Stomach smooth muscle (tissue), 2 donors: ENCODE results near the gene BTBD18.
A peak's percentile ranks its signal among the peaks of the same experiment; 100 is the strongest.

Experiments used
- H3K27ac ChIP-seq: one replicate; pipeline ENCODE4 v1.7.0; 2013; ENCODE audit warnings: mild to moderate bottlenecking, low read length, inconsistent platforms
- H3K27me3 ChIP-seq, 2 donors: one replicate each; pipeline ENCODE4 v1.7.0; 2013; ENCODE audit warnings: low read length in 2 of 2; ENCODE audit not compliant: insufficient read depth in 2 of 2, control insufficient read depth in 1 of 2
- H3K36me3 ChIP-seq, 2 donors: one replicate each; pipeline ENCODE4 v1.7.0; 2013; ENCODE audit warnings: low read length in 2 of 2; ENCODE audit not compliant: control insufficient read depth in 2 of 2, insufficient read depth in 2 of 2
- H3K4me1 ChIP-seq: one replicate; pipeline ENCODE4 v1.7.0; 2013; ENCODE audit warnings: low read length; ENCODE audit not compliant: control insufficient read depth, insufficient read depth
- H3K4me3 ChIP-seq, 2 donors: one replicate each; pipeline ENCODE4 v1.7.0; 2013; ENCODE audit warnings: low read length in 2 of 2
- H3K9ac ChIP-seq, 2 donors: one replicate each; pipeline ENCODE4 v1.7.0; 2013; ENCODE audit warnings: low read length in 2 of 2, mild to moderate bottlenecking in 1 of 2
- H3K9me3 ChIP-seq, 2 donors: one replicate each; pipeline ENCODE4 v1.7.0; 2013; ENCODE audit warnings: low read length in 2 of 2; ENCODE audit not compliant: control insufficient read depth in 2 of 2
- donor health status: healthy.
- donor health status: Pancreatic carcinoma.

Gene BTBD18

GRCh38 chr11:57751676-57752253 is at the start of gene BTBD18:
Gene BTBD18, minus strand, starts transcription at chr11:57751819. Its CDS starts 631 bp downstream, at chr11:57751188.
- H3K27ac ChIP-seq, result no peak within 1 kb of the TSS
- no peaks in the 10 kb centered on the region for H3K4me1 ChIP-seq
- H3K9me3 ChIP-seq, result no peaks in the 10 kb centered on the region
- no peak within 1 kb of the TSS for H3K9ac ChIP-seq
- no peak within 1 kb of the TSS for H3K4me3 ChIP-seq
- peaks cover 3 to 4% of the 10 kb centered on the region in 2 donors for H3K36me3 ChIP-seq
- H3K27me3 ChIP-seq, result no peaks in the 10 kb centered on the region

GRCh38 chr11:57801183-57801485 is 49.5 kb upstream of the BTBD18 start:
- Histone ChIP-seq H3K4me1 (peaks cover 13% of the 10 kb centered on the region), H3K27ac (no peak overlapping the region), H3K4me3 (no peak overlapping the region), H3K9ac (no peak overlapping the region), H3K36me3 (peaks cover 50 to 52% of the 10 kb centered on the region in 2 donors), H3K27me3 (no peaks in the 10 kb centered on the region), H3K9me3 (no peaks in the 10 kb centered on the region)

GRCh38 chr11:57800444-57801182 is 49.0 kb upstream of the BTBD18 start:
- peaks cover 13% of the 10 kb centered on the region for H3K4me1 ChIP-seq
- no peak overlapping the region for H3K9ac ChIP-seq
- no peaks in the 10 kb centered on the region for H3K27me3 ChIP-seq
- H3K9me3 ChIP-seq, result no peaks in the 10 kb centered on the region
- H3K27ac ChIP-seq, result peak overlapping the region; percentile 58
- no peak overlapping the region for H3K4me3 ChIP-seq
- peaks cover 48 to 50% of the 10 kb centered on the region in 2 donors for H3K36me3 ChIP-seq

GRCh38 chr11:57798905-57799559 is 47.4 kb upstream of the BTBD18 start:
- Histone ChIP-seq H3K9me3 (no peaks in the 10 kb centered on the region), H3K27ac (peak overlapping the region; percentile 37), H3K9ac (peak overlapping the region in 1 of 2 donors; percentile 21), H3K4me1 (peaks cover 13% of the 10 kb centered on the region), H3K36me3 (peaks cover 38 to 47% of the 10 kb centered on the region in 2 donors), H3K27me3 (no peaks in the 10 kb centered on the region), H3K4me3 (peak overlapping the region in 1 of 2 donors; percentile 8)

GRCh38 chr11:57793351-57794115 is 41.9 kb upstream of the BTBD18 start:
- Histone ChIP-seq H3K36me3 (peaks cover 29 to 35% of the 10 kb centered on the region in 2 donors), H3K9me3 (no peaks in the 10 kb centered on the region), H3K27ac (no peak overlapping the region), H3K4me1 (peaks cover 19% of the 10 kb centered on the region), H3K9ac (no peak overlapping the region), H3K4me3 (no peak overlapping the region), H3K27me3 (no peaks in the 10 kb centered on the region)

GRCh38 chr11:57792870-57793269 is 41.3 kb upstream of the BTBD18 start:
- H3K9ac ChIP-seq, result no peak overlapping the region
- H3K27ac ChIP-seq, result no peak overlapping the region
- peaks cover 26 to 32% of the 10 kb centered on the region in 2 donors for H3K36me3 ChIP-seq
- H3K4me1 ChIP-seq, result peaks cover 17% of the 10 kb centered on the region
- no peaks in the 10 kb centered on the region for H3K9me3 ChIP-seq
- no peak overlapping the region for H3K4me3 ChIP-seq
- H3K27me3 ChIP-seq, result no peaks in the 10 kb centered on the region

- Histone ChIP-seq H3K27ac (no peak overlapping the region), H3K9me3 (no peaks in the 10 kb centered on the region), H3K36me3 (peaks cover 26 to 30% of the 10 kb centered on the region in 2 donors), H3K9ac (no peak overlapping the region), H3K27me3 (no peaks in the 10 kb centered on the region), H3K4me3 (no peak overlapping the region), H3K4me1 (peaks cover 17% of the 10 kb centered on the region)
Observed at GRCh38 chr11:57792060-57792541, 40.5 kb upstream of the BTBD18 start.

- H3K4me3 ChIP-seq, result no peak overlapping the region
- H3K9ac ChIP-seq, result no peak overlapping the region
- H3K27ac ChIP-seq, result peak overlapping the region; percentile 2
- H3K36me3 ChIP-seq, result peaks cover 21 to 25% of the 10 kb centered on the region in 2 donors
- no peaks in the 10 kb centered on the region for H3K9me3 ChIP-seq
- H3K27me3 ChIP-seq, result no peaks in the 10 kb centered on the region
- H3K4me1 ChIP-seq, result peaks cover 24% of the 10 kb centered on the region
Observed at GRCh38 chr11:57791321-57792059, 39.9 kb upstream of the BTBD18 start.

- Histone ChIP-seq H3K9me3 (no peaks in the 10 kb centered on the region), H3K4me3 (no peak overlapping the region), H3K9ac (no peak overlapping the region), H3K36me3 (peaks cover 11 to 15% of the 10 kb centered on the region in 2 donors), H3K4me1 (peaks cover 27% of the 10 kb centered on the region), H3K27ac (no peak overlapping the region), H3K27me3 (no peaks in the 10 kb centered on the region)
Observed at GRCh38 chr11:57788703-57789088, 37.1 kb upstream of the BTBD18 start.
